ENCODE data around the gene ARHGAP6.

GRCh38 chrX:11566173-11566572, 99.5 kb downstream of the ARHGAP6 start:
- TF ChIP-seq, protein P1, sequence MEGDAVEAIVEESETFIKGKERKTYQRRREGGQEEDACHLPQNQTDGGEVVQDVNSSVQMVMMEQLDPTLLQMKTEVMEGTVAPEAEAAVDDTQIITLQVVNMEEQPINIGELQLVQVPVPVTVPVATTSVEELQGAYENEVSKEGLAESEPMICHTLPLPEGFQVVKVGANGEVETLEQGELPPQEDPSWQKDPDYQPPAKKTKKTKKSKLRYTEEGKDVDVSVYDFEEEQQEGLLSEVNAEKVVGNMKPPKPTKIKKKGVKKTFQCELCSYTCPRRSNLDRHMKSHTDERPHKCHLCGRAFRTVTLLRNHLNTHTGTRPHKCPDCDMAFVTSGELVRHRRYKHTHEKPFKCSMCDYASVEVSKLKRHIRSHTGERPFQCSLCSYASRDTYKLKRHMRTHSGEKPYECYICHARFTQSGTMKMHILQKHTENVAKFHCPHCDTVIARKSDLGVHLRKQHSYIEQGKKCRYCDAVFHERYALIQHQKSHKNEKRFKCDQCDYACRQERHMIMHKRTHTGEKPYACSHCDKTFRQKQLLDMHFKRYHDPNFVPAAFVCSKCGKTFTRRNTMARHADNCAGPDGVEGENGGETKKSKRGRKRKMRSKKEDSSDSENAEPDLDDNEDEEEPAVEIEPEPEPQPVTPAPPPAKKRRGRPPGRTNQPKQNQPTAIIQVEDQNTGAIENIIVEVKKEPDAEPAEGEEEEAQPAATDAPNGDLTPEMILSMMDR (IDR thresholded peaks at IDR 0.05; ENCODE audit: low read depth, low read length), result no peak
- TF ChIP-seq, protein P2, sequence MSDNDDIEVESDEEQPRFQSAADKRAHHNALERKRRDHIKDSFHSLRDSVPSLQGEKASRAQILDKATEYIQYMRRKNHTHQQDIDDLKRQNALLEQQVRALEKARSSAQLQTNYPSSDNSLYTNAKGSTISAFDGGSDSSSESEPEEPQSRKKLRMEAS (IDR thresholded peaks at IDR 0.05; ENCODE audit: low read depth, low read length), result no peak
